ENCODE measurements around the gene OPN1LW.
"Not testable (repeated sequence)": the region's sequence is repeated elsewhere in the genome, so short reads cannot be mapped to it uniquely, and the experiment has no call there.

The OPN1LW gene

DNA sequence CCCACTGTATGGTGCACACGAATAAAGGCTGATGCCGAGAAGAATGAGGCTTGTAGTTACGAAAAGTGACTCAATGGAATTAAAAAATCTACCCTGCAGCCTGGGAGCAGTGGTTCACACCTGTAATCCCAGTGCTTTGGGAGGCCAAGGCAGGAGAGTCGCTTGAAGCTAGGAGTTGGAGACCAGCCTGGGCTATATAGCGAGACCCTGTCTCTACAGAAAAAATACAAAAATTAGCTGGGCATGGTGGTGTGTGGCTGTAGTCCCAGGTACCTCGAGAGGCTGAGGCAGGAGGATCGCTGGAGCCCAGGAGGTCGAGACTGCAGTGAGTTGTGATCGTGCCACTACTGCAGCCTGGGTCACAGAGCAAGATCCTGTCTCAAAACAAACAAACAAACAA lies 11.7 kb upstream of the OPN1LW start:
- DNase-seq (ENCODE audit: extremely low read depth in 1 of 2, low read depth in 1 of 2): no peak

DNA sequence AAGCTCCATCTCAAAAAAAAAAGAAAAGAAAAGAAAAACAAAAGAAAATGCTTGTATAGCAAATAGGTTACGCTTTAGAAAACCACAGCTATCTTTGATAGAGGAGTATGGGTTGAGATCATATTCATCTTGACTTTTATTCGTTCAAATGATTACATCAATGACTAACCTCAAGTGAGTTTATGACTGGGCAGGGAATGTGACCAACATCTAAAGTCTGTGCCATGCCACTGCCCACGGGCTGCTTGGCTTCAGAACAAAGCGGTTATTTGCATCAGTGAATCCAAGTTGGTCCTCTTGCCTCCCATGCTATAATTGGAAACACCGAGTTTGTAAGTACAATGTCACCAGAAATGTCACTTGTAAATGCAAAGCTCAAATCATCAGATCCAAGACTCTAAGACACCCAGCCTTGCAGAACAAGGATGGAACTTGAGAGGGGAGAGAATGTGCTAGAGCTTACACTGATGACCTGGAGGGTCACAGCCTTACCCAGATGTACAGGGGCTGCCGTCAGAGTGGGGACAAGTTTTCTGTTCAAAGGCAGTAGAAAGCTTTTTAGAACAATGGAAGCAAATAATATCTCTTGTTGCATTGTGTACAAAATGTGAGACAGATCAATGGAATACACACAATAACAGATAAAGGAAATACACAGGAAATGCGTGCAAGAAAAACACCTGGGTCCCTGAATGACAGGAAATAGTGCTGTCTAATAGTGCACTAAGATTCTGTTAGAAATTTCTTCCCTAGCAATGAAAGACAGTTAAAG lies 8.4 kb upstream of the OPN1LW start:
- no peak for DNase-seq (ENCODE audit: extremely low read depth in 1 of 2, low read depth in 1 of 2)

DNA sequence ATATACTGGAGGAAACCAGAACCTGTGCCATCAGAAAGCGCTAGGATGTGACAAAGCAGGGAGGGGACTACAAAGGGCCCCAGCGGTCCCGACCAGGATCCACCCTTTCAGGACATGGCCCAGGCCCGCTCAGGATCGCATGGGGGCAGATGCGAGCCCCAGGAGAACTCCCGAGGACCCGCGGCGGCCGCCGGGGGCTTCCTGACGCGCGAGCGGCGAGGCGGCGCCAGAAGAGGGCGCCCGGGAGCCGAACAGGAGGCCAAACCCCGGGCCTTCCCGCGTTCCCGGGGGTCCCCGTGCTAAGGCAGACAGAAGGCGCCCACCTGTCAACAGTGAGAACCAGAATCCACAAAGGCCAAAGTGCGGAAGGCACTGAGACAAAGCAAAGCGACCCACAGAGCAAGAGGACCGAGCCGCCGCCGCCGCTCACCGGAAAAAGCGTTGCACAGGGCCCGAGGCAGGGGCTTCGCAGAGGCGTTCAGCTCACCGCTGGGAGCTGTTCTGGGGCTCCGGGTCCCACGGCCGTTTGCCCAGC lies 7.3 kb upstream of the OPN1LW start:
- DNase-seq (ENCODE audit: extremely low read depth in 1 of 2, low read depth in 1 of 2): peak; percentile 27 to 47

DNA sequence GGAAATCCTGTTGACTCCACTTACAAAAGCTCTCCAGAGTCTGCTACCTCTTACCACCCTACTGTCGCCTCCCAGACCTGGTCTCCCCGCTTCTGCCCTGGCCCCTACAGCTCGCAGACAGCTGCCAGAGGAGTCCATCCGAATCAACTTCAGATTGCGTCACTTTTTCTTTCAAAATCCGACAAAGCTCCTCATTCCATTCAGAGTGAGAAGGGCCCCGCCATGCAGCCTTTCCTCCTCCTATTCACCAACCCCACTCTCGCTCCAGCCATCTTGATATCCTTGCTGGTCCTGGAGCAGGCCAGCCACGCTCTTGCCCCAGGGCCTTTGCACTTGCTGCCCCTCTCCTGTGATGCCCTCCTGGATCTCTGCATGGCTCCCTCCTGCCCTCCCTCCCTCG lies 5.2 kb upstream of the OPN1LW start:
- no peak for DNase-seq (ENCODE audit: extremely low read depth in 1 of 2, low read depth in 1 of 2)

DNA sequence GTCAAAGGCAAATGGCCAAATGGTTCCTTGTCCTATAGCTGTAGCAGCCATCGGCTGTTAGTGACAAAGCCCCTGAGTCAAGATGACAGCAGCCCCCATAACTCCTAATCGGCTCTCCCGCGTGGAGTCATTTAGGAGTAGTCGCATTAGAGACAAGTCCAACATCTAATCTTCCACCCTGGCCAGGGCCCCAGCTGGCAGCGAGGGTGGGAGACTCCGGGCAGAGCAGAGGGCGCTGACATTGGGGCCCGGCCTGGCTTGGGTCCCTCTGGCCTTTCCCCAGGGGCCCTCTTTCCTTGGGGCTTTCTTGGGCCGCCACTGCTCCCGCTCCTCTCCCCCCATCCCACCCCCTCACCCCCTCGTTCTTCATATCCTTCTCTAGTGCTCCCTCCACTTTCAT lies 3.8 kb upstream of the OPN1LW start:
- no peak for DNase-seq (ENCODE audit: extremely low read depth in 1 of 2, low read depth in 1 of 2)

DNA sequence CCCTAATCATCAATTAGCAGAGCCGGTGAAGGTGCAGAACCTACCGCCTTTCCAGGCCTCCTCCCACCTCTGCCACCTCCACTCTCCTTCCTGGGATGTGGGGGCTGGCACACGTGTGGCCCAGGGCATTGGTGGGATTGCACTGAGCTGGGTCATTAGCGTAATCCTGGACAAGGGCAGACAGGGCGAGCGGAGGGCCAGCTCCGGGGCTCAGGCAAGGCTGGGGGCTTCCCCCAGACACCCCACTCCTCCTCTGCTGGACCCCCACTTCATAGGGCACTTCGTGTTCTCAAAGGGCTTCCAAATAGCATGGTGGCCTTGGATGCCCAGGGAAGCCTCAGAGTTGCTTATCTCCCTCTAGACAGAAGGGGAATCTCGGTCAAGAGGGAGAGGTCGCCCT lies 3.3 kb upstream of the OPN1LW start:
- no peak for DNase-seq (ENCODE audit: extremely low read depth in 1 of 2, low read depth in 1 of 2)

DNA sequence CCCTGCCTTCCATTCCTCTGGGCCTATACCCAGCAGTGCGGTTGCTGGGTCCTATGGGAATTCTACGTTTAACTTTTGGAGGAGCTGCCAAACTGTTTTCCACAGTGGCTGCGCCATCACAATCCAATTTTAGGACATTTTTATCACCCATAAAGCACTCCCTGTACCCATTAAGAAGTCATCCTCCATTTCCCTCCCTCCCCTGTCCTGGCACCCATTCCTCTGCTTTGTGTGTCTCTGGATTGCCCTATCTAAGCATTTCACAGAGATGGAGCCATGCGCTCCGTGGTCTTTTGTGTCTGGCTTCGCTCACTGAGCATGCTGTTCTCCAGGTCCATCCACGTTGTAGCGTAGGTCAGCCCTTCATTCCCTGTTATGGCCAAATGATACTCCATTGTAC lies 1.7 kb upstream of the OPN1LW start:
- DNase-seq (ENCODE audit: extremely low read depth in 1 of 2, low read depth in 1 of 2): no peak

DNA sequence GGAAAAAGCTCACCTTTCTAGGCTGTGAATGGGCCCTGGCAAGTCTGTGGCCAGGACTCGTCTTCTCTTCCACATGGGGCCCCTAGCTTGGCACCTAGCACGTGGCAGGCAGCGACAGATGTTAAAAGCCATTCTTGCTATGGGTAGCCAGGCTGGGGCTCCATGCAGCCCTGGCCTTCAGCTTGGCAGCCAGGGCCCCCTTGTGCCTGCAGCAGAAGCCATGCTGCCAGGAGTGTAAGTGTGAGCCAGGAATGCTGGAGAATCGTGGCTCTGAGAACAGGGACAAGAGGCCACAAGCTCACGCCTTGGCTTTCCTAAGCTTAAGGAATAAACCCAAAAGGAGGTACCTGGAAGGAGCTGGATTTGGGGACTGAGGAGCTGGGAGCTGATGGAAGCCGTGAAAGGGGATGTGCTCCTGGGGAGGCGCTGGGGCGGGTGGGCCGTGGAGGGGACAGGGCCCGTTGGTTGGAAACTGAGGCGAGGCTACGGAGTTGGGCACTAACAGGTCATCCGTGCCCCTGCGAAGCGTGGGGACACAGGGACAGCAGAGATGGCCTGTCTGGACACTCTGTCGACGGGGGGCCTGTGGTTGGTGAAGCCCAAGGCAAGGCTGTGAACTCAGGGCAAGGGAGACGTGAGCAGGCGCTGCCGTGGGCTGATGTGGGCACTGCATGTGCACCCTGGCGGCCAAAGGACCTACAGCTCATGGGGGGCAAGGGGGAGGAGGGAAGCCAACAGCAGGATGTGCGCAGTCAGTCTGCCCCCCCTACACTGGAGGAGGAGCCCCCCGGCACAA lies 895 bp upstream of the OPN1LW start:
- no peak for DNase-seq (ENCODE audit: extremely low read depth in 1 of 2, low read depth in 1 of 2)

DNA sequence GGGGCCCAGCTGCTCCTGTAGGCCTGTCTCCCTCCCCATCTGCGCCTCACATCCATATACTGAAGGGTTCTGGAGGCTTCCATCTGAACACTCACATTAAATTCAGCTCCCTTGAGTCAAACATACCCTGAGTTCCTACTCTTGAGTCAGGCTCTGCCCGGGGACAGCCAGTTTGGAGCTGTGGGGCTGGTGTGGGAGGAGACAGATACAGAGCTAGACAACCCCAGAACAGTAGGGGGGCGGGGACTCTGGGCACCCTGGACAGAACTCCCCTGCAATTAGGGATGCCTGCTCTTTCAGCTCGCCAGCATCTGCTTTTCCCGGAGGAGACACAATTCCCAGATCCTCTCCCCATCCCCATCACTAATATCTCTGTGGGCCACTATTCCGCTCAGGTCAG lies 7.0 kb downstream of the OPN1LW start:
- not testable (repeated sequence) for DNase-seq (ENCODE audit: extremely low read depth in 1 of 2, low read depth in 1 of 2)

DNA sequence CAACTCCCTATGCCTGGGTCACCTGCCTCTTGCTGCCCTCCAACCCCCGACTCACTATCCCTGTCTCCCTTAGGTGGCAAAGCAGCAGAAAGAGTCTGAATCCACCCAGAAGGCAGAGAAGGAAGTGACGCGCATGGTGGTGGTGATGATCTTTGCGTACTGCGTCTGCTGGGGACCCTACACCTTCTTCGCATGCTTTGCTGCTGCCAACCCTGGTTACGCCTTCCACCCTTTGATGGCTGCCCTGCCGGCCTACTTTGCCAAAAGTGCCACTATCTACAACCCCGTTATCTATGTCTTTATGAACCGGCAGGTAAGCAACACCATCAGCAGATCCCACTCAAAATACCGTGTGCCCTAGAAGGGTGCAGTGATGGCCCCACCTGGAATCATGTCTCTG lies 12.2 kb downstream of the OPN1LW start:
- not testable (repeated sequence) for DNase-seq (ENCODE audit: extremely low read depth in 1 of 2, low read depth in 1 of 2)

DNA sequence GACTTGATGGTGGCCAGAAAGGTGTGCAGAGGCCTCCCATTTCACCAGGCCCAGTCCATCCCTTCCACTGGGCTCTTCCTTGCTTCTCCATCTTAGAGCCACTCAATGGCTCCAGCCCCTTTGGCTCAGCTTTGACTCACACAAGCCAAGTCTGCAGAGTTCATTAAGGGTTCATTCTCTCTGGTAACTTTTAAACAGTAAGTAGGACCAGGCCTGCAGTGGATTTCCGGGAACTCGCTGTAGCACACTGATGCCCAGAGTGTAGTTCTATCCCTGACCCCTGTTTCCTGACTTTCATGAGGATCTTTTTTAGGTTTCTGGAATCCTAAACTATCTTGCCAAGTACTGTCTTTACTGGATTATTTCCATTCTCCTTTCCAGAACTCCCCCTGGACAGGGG lies 13.2 kb downstream of the OPN1LW start:
- DNase-seq (ENCODE audit: extremely low read depth in 1 of 2, low read depth in 1 of 2): not testable (repeated sequence)

DNA sequence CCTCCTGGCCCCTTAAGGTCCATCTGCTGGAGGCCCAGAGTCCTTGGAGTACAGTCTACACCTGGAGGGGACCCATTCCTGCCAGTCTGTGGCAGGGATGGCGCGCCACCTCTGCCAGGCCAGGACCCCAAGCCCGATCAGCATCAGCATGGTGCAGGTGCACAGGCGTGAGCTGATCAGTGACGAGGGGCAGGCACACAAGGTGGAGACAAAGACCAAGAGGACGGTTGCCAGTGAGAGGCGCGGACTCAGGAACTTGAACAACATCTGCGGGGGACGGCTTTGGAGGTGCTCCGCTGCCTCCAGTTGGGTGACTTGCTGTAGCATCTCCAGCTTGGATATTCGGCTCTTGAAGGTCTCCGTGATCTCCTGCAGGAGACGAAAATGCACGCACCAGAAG lies 15.3 kb downstream of the OPN1LW start:
- DNase-seq (ENCODE audit: extremely low read depth in 1 of 2, low read depth in 1 of 2): not testable (repeated sequence)

DNA sequence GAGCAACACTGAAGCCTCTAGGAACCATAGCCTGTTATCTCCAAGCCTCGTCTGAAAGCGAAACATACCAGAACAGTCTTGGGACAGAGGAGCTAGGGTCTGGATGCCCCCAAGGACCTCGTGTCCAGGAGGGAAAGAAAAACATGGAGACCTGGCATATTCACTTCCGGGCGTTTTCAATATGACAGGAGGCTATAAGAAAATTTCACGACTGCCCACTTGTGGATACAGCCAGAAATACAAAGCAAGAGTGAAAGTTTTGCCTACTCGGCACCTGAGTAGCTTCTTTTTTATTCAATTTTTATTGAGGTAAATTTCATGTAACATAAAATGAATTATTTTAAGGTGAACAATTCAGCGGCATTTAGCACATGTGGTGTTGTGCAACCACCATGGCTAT lies 20.9 kb downstream of the OPN1LW start:
- DNase-seq (ENCODE audit: extremely low read depth in 1 of 2, low read depth in 1 of 2): not testable (repeated sequence)

DNA sequence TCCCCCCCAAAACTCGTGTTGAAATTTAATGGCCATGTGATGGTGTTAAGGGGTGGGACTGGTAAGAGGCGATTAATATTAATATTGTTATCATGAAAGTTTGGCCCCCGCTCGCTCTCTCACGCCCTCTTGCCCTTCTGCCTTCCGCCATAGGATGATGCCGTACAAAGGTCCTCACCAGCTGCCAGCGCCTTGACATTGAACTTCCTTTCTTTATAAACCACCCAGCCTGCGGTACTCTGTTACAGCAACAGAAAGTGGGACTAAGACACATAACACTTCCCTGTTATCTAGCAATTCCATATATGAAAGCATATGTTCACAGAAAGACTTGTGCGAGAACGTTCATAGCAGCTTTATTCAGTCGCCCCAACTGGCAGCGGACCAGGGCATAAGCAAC lies 24.3 kb downstream of the OPN1LW start:
- DNase-seq (ENCODE audit: extremely low read depth in 1 of 2, low read depth in 1 of 2): not testable (repeated sequence)

DNA sequence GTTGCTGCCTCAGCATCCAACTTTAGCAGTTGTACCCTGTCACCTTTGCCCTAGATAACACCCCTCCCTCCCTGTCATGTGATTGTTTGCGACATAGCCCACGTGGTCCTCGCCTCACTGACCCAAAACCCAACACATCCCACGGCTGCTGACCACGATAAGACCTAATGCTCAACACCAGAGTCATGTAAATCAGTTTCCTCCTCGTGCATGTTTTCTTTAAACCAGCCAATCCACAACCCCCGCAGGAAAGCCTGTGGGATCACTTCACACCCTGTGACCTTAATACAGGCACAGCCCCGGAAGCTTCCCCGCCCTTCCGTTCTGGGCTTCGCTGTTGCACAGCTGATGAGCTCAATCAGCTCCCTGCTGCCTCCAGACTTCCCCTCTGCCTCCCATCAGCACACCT lies 28.5 kb downstream of the OPN1LW start:
- not testable (repeated sequence) for DNase-seq (ENCODE audit: extremely low read depth in 1 of 2, low read depth in 1 of 2)

DNA sequence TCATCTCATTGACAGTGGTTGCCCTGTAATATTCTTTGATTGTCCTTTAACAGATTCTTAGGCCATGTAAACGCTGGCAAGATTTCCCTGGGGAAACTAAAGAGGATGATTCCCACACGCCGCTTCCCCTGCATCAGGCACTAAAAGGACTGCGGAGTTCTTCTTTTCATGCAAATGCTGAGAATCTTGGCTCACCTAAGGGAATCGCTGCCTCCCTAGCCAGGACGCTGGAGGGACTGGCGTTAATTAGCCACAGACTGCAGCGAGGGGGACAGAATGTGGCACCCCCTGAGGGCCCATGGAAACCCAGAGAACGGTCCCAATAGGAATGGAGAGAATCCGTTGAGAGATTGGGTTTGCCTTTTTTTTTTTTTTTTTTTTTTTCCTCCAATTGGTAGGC lies 30.3 kb downstream of the OPN1LW start:
- not testable (repeated sequence) for DNase-seq (ENCODE audit: extremely low read depth in 1 of 2, low read depth in 1 of 2)

DNA sequence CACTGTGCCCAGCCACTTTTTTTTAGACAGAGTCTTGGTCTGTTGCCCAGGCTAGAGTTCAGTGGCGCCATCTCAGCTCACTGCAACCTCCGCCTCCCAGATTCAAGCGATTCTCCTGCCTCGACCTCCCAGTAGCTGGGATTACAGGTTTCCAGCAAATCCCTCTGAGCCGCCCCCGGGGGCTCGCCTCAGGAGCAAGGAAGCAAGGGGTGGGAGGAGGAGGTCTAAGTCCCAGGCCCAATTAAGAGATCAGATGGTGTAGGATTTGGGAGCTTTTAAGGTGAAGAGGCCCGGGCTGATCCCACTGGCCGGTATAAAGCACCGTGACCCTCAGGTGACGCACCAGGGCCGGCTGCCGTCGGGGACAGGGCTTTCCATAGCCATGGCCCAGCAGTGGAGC lies 38.3 kb downstream of the OPN1LW start, which contains the start of gene OPN1MW:
OPN1MW (plus strand) TSS at position 301 of the 400 bp plus-strand sequence; CDS start at position 383, 82 bp downstream.
- DNase-seq (ENCODE audit: extremely low read depth in 1 of 2, low read depth in 1 of 2): not testable (repeated sequence)

DNA sequence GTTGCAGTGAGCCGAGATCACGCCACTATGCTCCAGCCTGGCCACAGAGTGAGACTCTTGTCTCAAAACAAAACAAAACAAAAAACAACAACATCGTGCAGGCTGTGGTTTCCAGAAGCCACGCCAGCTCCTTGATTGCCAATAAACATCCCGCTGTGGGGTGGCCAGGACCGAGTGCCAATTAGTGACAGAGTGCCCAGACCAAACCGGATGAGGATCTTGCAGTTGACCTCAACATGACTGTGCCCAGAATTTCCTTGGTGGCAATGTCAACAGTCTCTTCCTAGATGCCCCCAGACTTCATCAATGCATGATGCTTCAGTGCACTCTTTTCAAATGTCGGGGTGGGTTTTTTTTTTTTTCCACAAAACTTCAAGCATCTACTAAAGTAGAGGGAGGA lies 39.8 kb downstream of the OPN1LW start:
- not testable (repeated sequence) for DNase-seq (ENCODE audit: extremely low read depth in 1 of 2, low read depth in 1 of 2)

DNA sequence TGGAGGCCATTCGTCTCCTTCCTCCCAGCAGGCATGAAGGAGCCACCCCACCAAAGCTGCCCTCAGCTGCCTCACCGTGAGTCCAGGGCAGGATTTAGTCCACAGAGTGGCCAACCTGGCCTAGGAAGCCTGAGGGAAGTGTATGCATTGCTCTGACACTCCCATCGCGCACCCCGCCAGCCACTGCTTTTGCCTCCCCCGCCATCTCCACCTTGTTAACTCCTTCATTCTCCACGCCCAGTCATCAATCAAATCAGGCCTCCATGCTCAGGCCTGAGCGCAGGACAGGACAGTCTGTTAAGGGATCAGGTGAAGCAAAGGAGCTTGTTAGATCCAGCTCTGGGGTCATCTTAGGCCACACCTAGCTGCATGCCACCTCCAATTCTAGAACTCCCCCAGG lies 48.8 kb downstream of the OPN1LW start:
- not testable (repeated sequence) for DNase-seq (ENCODE audit: extremely low read depth in 1 of 2, low read depth in 1 of 2)

DNA sequence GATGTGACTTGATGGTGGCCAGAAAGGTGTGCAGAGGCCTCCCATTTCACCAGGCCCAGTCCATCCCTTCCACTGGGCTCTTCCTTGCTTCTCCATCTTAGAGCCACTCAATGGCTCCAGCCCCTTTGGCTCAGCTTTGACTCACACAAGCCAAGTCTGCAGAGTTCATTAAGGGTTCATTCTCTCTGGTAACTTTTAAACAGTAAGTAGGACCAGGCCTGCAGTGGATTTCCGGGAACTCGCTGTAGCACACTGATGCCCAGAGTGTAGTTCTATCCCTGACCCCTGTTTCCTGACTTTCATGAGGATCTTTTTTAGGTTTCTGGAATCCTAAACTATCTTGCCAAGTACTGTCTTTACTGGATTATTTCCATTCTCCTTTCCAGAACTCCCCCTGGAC lies 50.3 kb downstream of the OPN1LW start:
- not testable (repeated sequence) for DNase-seq (ENCODE audit: extremely low read depth in 1 of 2, low read depth in 1 of 2)

DNA sequence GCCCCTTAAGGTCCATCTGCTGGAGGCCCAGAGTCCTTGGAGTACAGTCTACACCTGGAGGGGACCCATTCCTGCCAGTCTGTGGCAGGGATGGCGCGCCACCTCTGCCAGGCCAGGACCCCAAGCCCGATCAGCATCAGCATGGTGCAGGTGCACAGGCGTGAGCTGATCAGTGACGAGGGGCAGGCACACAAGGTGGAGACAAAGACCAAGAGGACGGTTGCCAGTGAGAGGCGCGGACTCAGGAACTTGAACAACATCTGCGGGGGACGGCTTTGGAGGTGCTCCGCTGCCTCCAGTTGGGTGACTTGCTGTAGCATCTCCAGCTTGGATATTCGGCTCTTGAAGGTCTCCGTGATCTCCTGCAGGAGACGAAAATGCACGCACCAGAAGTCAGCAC lies 52.4 kb downstream of the OPN1LW start:
- DNase-seq (ENCODE audit: extremely low read depth in 1 of 2, low read depth in 1 of 2): not testable (repeated sequence)
